ENCODE data around the gene BASP1.

BASP1 gene

GRCh38 chr5:17221843-17222636 is 4.6 kb downstream of the BASP1 start:
- DNase-seq (ENCODE audit: low read depth in 4 of 4, low spot score in 1 of 4) = no peak

DNA sequence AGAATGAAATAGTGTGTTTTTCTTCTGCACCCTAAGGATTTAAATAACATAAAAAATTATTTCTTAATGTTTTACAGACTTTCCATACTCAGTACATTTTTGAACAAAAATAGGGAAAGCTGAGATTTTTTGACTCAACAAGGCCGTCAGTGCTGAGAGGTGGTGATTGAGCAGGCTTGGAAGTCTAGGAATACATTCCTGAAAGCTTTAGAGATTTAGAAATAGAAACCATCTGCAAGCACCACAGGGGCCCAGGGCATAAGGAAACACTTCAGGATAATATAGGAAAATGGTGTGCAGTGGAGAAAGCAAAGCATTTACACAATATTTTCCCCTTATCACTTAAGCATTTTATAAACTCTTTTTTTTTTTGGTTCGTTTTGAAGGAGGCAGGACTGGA is 5.2 kb downstream of the BASP1 start:
- DNase-seq (ENCODE audit: low read depth in 4 of 4, low spot score in 1 of 4) = no peak

DNA sequence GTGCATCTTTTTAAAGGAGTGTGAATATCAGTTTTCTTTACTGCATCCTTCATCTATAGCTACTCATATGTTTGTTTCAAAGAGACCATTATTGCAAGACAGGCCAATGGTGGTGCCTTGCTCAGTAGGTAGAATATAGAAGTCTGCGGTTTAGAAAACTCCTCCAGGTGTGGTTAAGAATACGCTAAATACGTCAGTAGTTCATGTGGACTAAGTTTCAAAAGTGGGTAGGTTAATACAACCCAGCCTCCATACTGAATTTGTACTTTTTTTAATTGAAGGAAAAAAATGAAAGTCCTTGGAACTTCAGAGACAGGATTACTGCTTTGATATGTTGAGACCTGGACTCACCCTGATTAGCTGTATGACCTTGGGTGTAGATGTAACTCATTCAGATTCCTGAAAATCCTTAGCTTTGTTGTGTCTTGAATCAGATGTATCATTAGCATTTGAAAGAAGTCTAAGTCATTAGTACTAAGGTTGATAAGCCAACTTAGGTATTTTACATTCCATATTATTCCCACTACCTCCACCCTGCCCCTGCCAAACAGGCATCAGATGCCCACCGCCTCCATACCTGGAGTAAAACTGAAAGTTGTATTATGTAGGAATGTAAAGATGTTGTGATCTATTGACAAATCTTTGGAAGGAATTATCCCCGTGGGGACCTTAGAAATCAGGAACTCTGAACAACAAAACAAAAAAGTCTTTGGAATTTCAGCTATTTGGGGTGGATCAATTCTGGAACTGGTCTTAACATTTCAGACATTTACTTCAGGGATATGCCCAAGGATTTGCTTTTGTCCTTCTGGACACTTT is 6.1 kb downstream of the BASP1 start:
- no peak for DNase-seq (ENCODE audit: low read depth in 4 of 4, low spot score in 1 of 4)

GRCh38 chr5:17224858-17225511 is 7.6 kb downstream of the BASP1 start:
- DNase-seq (ENCODE audit: low read depth in 4 of 4, low spot score in 1 of 4) = no peak

GRCh38 chr5:17225520-17225919 is 8.1 kb downstream of the BASP1 start:
- DNase-seq (ENCODE audit: low read depth in 4 of 4, low spot score in 1 of 4) = no peak

GRCh38 chr5:17227868-17228267 is 10.4 kb downstream of the BASP1 start:
- DNase-seq (ENCODE audit: low read depth in 4 of 4, low spot score in 1 of 4) = no peak

- no peak for DNase-seq (ENCODE audit: low read depth in 4 of 4, low spot score in 1 of 4)
These were observed 11.4 kb downstream of the BASP1 start for GRCh38 chr5:17228821-17229291.

- DNase-seq (ENCODE audit: low read depth in 4 of 4, low spot score in 1 of 4) = no peak
These were observed 11.9 kb downstream of the BASP1 start for GRCh38 chr5:17229313-17229712.

DNA sequence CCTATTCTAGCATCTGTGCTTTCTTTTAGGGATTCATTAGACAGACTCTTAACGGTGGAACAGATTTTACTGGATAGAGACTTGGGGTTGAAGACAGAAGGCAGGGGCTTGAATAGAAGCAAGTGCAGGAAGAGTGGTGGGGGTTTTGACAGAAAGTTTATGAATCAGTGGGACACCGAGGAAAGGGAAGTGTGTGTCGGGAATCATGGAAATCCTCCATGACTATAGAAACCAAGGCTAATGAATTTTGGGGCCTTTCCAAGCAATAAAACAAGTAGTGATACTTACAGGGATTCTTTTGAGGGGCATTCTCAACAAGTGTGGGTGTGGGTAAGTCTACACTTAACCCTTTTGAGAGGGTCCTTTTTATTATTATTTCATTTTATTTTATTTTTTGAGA is 12.8 kb downstream of the BASP1 start:
- DNase-seq (ENCODE audit: low read depth in 4 of 4, low spot score in 1 of 4) = no peak

DNA sequence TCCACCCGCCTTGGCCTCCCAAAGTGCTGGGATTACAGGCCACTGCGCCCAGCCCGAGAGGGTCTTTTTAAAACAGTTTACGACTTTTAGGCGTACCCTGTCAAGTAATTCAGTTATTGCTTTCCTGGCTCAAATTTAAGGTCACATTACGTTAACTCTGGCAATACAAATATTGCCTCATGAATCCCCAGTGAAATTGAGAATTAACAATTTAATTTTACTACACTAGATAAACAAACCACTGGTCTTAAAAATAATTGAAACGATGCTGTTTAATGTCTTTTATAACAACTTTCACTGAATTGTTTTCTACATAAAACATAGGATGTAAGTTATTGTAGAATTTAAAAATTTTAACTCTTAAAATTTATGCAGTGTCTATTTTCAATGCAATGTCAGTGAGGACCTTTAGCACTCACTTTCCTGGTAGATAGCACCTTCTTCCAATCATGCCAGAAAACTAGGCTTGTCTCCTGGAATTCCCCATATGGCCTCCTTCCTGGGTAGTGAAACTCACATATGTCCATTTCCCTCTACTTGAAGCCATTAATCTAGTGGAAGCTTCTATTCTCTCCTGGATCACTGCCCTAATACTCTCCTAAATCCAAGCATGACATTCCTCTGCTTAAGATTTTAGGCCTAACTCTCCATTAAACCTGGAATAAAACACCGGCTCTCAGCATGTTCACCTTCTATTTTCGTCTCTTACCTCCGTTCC is 13.5 kb downstream of the BASP1 start:
- DNase-seq (ENCODE audit: low read depth in 4 of 4, low spot score in 1 of 4) = no peak

- DNase-seq (ENCODE audit: low read depth in 4 of 4, low spot score in 1 of 4) = no peak
These were observed 15.0 kb downstream of the BASP1 start for GRCh38 chr5:17232405-17232804.

DNA sequence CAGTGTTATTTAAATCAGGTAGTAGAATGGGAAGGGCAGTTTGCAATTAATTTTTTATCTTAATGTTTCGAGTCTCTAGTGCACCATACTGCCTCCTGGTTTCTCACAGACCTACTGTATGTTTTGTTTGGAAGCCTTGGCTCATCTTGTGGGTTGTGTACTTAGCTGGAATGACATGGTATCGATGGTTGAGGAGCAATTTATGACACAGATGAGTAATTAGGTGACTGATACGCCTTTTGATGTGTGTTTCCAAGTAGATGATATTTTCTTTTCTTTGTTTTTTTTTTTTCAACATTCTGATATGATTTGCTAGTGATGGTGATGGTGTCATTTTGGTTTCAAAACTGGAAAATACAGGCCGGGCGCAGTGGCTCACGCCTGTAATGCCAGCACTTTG is 16.1 kb downstream of the BASP1 start:
- DNase-seq (ENCODE audit: low read depth in 4 of 4, low spot score in 1 of 4) = no peak

DNA sequence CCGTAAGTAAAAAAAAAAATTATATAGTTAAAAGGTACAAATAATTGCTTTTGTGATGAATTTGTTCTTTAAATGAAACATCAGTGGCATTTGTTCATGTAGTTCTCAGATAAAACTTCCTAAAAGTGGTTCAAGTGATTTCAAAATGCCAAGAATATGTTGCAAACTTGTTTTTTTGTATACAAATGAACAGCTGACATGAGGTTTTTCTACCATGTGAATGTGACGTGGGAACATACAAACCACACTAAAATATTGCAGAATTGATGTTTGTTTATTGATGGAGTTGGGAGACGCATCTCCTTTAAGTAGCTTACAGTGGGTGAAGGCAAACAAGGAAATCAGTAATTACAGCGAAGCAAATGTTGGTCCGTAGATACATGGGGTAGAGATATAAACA is 16.9 kb downstream of the BASP1 start:
- DNase-seq (ENCODE audit: low read depth in 4 of 4, low spot score in 1 of 4) = no peak

- DNase-seq (ENCODE audit: low read depth in 4 of 4, low spot score in 1 of 4) = no peak
These were observed 18.4 kb downstream of the BASP1 start for GRCh38 chr5:17235731-17236330.

- no peak for DNase-seq (ENCODE audit: low read depth in 4 of 4, low spot score in 1 of 4)
These were observed 21.1 kb downstream of the BASP1 start for GRCh38 chr5:17238521-17239041.

- DNase-seq (ENCODE audit: low read depth in 4 of 4, low spot score in 1 of 4) = no peak
These were observed 22.5 kb downstream of the BASP1 start for GRCh38 chr5:17239953-17240352.

GRCh38 chr5:17240487-17240886 is 23.1 kb downstream of the BASP1 start:
- no peak for DNase-seq (ENCODE audit: low read depth in 4 of 4, low spot score in 1 of 4)

GRCh38 chr5:17241635-17242034 is 24.2 kb downstream of the BASP1 start:
- no peak for DNase-seq (ENCODE audit: low read depth in 4 of 4, low spot score in 1 of 4)

- no peak for DNase-seq (ENCODE audit: low read depth in 4 of 4, low spot score in 1 of 4)
These were observed 26.0 kb downstream of the BASP1 start for GRCh38 chr5:17243287-17244063.
